Trophoblast cell (in vitro differentiated cells and primary cell): ENCODE measurements around the gene PSRC1.
A peak's percentile ranks its signal among the peaks of the same experiment; 100 is the strongest.

Experiments used
- DNase-seq, 2 donors: peaks; one replicate each; pipeline ENCODE4 v3.0.0-alpha.2; 2016
- H2AFZ ChIP-seq: 2 replicates; pipeline ENCODE4 v1.6.1; 2013; ENCODE audit warnings: low read length, moderate library complexity, mild to moderate bottlenecking; ENCODE audit not compliant: insufficient read depth, poor library complexity
- H2AK5ac ChIP-seq: 2 replicates; pipeline ENCODE4 v1.6.1; 2013; ENCODE audit warnings: mild to moderate bottlenecking, low read length
- H2BK120ac ChIP-seq: 2 replicates; pipeline ENCODE4 v1.6.1; 2013; ENCODE audit warnings: low read length, mild to moderate bottlenecking, moderate library complexity; ENCODE audit not compliant: insufficient read depth, poor library complexity
- H2BK12ac ChIP-seq: 2 replicates; pipeline ENCODE4 v1.6.1; 2013; ENCODE audit warnings: mild to moderate bottlenecking, low read length, moderate library complexity
- H2BK5ac ChIP-seq: 2 replicates; pipeline ENCODE4 v1.6.1; 2013; ENCODE audit warnings: low read length, low read depth, moderate library complexity, mild to moderate bottlenecking; ENCODE audit not compliant: poor library complexity
- H3K14ac ChIP-seq: 2 replicates; pipeline ENCODE4 v1.6.1; 2013; ENCODE audit warnings: mild to moderate bottlenecking, low read length
- H3K18ac ChIP-seq: 2 replicates; pipeline ENCODE4 v1.6.1; 2013; ENCODE audit warnings: mild to moderate bottlenecking, low read length
- H3K23ac ChIP-seq: 2 replicates; pipeline ENCODE4 v1.6.1; 2013; ENCODE audit warnings: low read length
- H3K27ac ChIP-seq: 2 replicates; pipeline ENCODE4 v1.5.1; 2013; ENCODE audit warnings: low read depth, mild to moderate bottlenecking, inconsistent platforms, low read length, moderate library complexity
- H3K27me3 ChIP-seq: 2 replicates; pipeline ENCODE4 v1.6.1; 2013; ENCODE audit warnings: inconsistent platforms, mild to moderate bottlenecking, low read length, moderate library complexity; ENCODE audit not compliant: insufficient read depth
- H3K36me3 ChIP-seq, 2 experiments: 1 replicate in 1 of 2; 2 replicates in 1 of 2; pipeline ENCODE4 v1.6.1; 2013; ENCODE audit warnings: low read length in 2 of 2, mild to moderate bottlenecking in 2 of 2, moderate library complexity in 1 of 2; ENCODE audit not compliant: insufficient read depth in 2 of 2, control insufficient read depth in 1 of 2
- H3K4ac ChIP-seq: 2 replicates; pipeline ENCODE4 v1.6.1; 2013; ENCODE audit warnings: low read depth, mild to moderate bottlenecking, low read length, moderate library complexity
- H3K4me1 ChIP-seq, 2 experiments: 1 replicate in 1 of 2; 2 replicates in 1 of 2; pipeline ENCODE4 v1.6.1; 2013; ENCODE audit warnings: low read length in 2 of 2, mild to moderate bottlenecking in 2 of 2, moderate library complexity in 1 of 2; ENCODE audit not compliant: insufficient read depth in 2 of 2, control insufficient read depth in 1 of 2
- H3K4me2 ChIP-seq: 2 replicates; pipeline ENCODE4 v1.6.1; 2013; ENCODE audit warnings: inconsistent platforms, mild to moderate bottlenecking, low read length, moderate library complexity
- H3K4me3 ChIP-seq: 2 replicates; pipeline ENCODE4 v1.5.1; 2013; ENCODE audit warnings: mild to moderate bottlenecking, low read depth, low read length, inconsistent platforms
- H3K79me1 ChIP-seq: one replicate; pipeline ENCODE4 v1.6.1; 2013; ENCODE audit warnings: low read length
- H3K79me2 ChIP-seq: 2 replicates; pipeline ENCODE4 v1.6.1; 2013; ENCODE audit warnings: low read length, mild to moderate bottlenecking; ENCODE audit not compliant: control insufficient read depth, insufficient read depth, poor library complexity
- H3K9ac ChIP-seq: 2 replicates; pipeline ENCODE4 v1.6.1; 2013; ENCODE audit warnings: mild to moderate bottlenecking, low read length
- H3K9me3 ChIP-seq: 2 replicates; pipeline ENCODE4 v1.6.1; 2013; ENCODE audit warnings: low read depth, mild to moderate bottlenecking, control low read depth, inconsistent platforms, low read length; ENCODE audit not compliant: insufficient read depth
- H4K12ac ChIP-seq: 2 replicates; pipeline ENCODE4 v1.6.1; 2013; ENCODE audit warnings: low read depth, mild to moderate bottlenecking, low read length, moderate library complexity
- H4K8ac ChIP-seq: 2 replicates; pipeline ENCODE4 v1.6.1; 2013; ENCODE audit warnings: low read depth, mild to moderate bottlenecking, low read length, moderate library complexity
- H4K91ac ChIP-seq: one replicate; pipeline ENCODE4 v1.6.1; 2013; ENCODE audit warnings: low read depth, mild to moderate bottlenecking, low read length, moderate library complexity
- whole genome bisulfite sequencing: extraction: QIAGEN DNeasy Blood & Tissue Kit; methylation state at CpG from one replicate; pipeline ENCODE4 v1.1.7; 2013; ENCODE audit warnings: missing lambda C conversion rate; ENCODE audit not compliant: insufficient read length, insufficient coverage; ENCODE audit errors: extremely low coverage; 5-methylcytosine and 5-hydroxymethylcytosine counted together

PSRC1 gene

DNA sequence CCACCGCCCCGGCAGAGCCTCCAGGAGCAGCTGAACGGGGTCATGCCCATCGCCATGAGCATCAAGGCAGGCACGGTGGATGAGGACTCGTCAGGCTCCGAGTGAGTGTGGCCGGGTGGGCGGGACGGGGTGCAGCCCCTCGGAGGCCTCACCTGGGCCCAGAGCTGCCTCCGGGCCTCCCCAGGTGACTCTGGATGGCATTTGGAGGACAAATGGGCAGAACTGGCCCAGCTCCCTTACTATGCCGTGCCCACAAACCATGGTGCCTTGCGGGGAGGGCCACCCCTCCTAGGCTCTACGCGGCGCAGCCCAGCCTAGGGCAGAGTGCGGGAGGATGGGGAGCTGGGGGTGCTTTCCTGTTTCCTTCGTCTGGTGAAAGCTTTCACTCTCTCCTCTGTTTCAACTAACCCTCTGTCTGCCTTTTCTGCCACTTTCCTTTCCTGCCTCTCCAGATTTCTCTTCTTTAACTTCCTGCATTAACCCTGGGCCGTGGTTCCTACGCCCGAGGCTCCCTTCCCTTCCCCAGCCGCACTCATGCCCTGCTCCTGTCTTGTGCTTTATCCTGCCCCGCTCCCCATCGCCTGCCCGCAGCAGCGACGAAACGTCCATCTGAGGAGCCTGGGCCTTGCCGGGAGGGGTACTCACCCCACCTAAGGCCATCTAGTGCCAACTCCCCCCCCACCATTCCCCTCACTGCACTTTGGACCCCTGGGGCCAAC is 9.2 kb downstream of the PSRC1 start:
- Histone ChIP-seq H2AK5ac (peak overlapping the region; percentile 86), H3K23ac (no peak overlapping the region), H2BK120ac (peak overlapping the region; percentile 65), H4K12ac (peak overlapping the region; percentile 5), H3K27ac (peak overlapping the region; percentile 99), H3K9me3 (peaks cover 4% of the 10 kb centered on the region), H4K8ac (peak overlapping the region; percentile 51), H4K91ac (peak overlapping the region; percentile 83), H3K79me1 (peaks cover 36% of the 10 kb centered on the region), H2BK5ac (peak overlapping the region; percentile 37), H3K18ac (peak overlapping the region; percentile 42), H3K14ac (peak overlapping the region; percentile 75), H3K4me2 (peak overlapping the region; percentile 3), H3K9ac (no peak overlapping the region), H2AFZ (no peak overlapping the region), H2BK12ac (peak overlapping the region; percentile 53), H3K4me3 (no peak overlapping the region), H3K36me3 (peaks cover 47 to 55% of the 10 kb centered on the region in 2 experiments), H3K4ac (peak overlapping the region; percentile 7), H3K27me3 (no peaks in the 10 kb centered on the region), H3K4me1 (peaks cover 33 to 39% of the 10 kb centered on the region in 2 experiments), H3K79me2 (peaks cover 4% of the 10 kb centered on the region)
- no CpG with 5 or more reads among the region's 30 CpGs for WGBS
- DNase-seq, result peak in 1 of 2 donors; percentile 47

DNA sequence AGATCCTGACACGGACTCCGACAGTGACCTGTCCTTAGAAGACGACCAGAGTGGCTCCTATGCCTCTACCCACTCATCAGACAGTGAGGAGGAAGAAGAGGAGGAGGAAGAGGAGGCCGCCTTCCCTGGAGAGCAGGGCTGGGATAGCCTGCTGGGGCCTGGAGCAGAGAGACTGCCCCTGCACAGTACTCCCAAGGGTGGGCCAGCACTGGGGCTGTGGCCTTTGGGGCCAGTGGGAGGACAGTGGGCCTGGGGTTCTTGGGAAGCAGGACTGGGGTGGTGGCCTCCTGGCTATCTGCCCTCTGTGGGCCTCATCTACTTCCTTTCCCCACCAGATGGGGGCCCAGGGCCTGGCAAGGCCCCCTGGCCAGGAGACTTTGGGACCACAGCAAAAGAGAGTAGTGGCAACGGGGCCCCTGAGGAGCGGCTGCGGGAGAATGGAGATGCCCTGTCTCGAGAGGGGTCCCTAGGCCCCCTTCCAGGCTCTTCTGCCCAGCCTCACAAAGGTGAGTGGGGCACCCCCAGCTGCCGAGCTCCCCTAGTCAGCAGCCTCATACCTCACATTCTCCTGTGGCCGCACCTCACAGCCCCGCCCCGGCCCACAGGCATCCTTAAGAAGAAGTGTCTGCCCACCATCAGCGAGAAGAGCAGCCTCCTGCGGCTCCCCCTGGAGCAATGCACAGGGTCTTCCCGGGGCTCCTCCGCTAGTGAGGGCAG is 10.0 kb downstream of the PSRC1 start:
- no peak overlapping the region for H3K23ac ChIP-seq
- peak overlapping the region; percentile 49 for H4K8ac ChIP-seq
- H3K4me3 ChIP-seq, result no peak overlapping the region
- peak overlapping the region; percentile 63 for H3K14ac ChIP-seq
- H3K79me1 ChIP-seq, result peaks cover 36% of the 10 kb centered on the region
- no peak overlapping the region for H3K27ac ChIP-seq
- no peak overlapping the region for H3K4me2 ChIP-seq
- H4K12ac ChIP-seq, result peak overlapping the region; percentile 6
- peak overlapping the region; percentile 87 for H2BK12ac ChIP-seq
- H3K4ac ChIP-seq, result peak overlapping the region; percentile 35
- H4K91ac ChIP-seq, result peak overlapping the region; percentile 83
- H2AK5ac ChIP-seq, result peak overlapping the region; percentile 75
- H3K79me2 ChIP-seq, result peaks cover 4% of the 10 kb centered on the region
- no CpG with 5 or more reads among the region's 16 CpGs for WGBS
- no peak overlapping the region for H2AFZ ChIP-seq
- peaks cover 11% of the 10 kb centered on the region for H3K9me3 ChIP-seq
- H2BK120ac ChIP-seq, result peak overlapping the region; percentile 65
- no peak overlapping the region for H3K9ac ChIP-seq
- peak overlapping the region; percentile 44 for H2BK5ac ChIP-seq
- no peak for DNase-seq
- H3K36me3 ChIP-seq, result peaks cover 49 to 58% of the 10 kb centered on the region in 2 experiments
- no peaks in the 10 kb centered on the region for H3K27me3 ChIP-seq
- peaks cover 33 to 37% of the 10 kb centered on the region in 2 experiments for H3K4me1 ChIP-seq
- peak overlapping the region; percentile 74 for H3K18ac ChIP-seq

GRCh38 chr1:109272021-109272799 is 10.7 kb downstream of the PSRC1 start:
- H3K79me2 ChIP-seq, result peaks cover 4% of the 10 kb centered on the region
- peak overlapping the region; percentile 75 for H2AK5ac ChIP-seq
- peak overlapping the region; percentile 65 for H2BK120ac ChIP-seq
- H3K4ac ChIP-seq, result peak overlapping the region; percentile 35
- H3K23ac ChIP-seq, result no peak overlapping the region
- H3K4me2 ChIP-seq, result no peak overlapping the region
- H3K18ac ChIP-seq, result peak overlapping the region; percentile 74
- no peaks in the 10 kb centered on the region for H3K27me3 ChIP-seq
- peak overlapping the region; percentile 44 for H2BK5ac ChIP-seq
- H3K4me1 ChIP-seq, result peaks cover 30 to 34% of the 10 kb centered on the region in 2 experiments
- no CpG with 5 or more reads among the region's 13 CpGs for WGBS
- peaks cover 37% of the 10 kb centered on the region for H3K79me1 ChIP-seq
- peak overlapping the region; percentile 83 for H4K91ac ChIP-seq
- no peak overlapping the region for H3K27ac ChIP-seq
- no peak for DNase-seq
- H2AFZ ChIP-seq, result no peak overlapping the region
- peak overlapping the region; percentile 49 for H4K8ac ChIP-seq
- peak overlapping the region; percentile 87 for H2BK12ac ChIP-seq
- peaks cover 51 to 59% of the 10 kb centered on the region in 2 experiments for H3K36me3 ChIP-seq
- H3K9me3 ChIP-seq, result peaks cover 14% of the 10 kb centered on the region
- no peak overlapping the region for H3K4me3 ChIP-seq
- peak overlapping the region; percentile 63 for H3K14ac ChIP-seq
- no peak overlapping the region for H4K12ac ChIP-seq
- no peak overlapping the region for H3K9ac ChIP-seq

- Histone ChIP-seq H4K12ac (no peak overlapping the region), H3K9ac (no peak overlapping the region), H2BK12ac (no peak overlapping the region), H3K27me3 (no peaks in the 10 kb centered on the region), H2AK5ac (no peak overlapping the region), H3K79me1 (peaks cover 38% of the 10 kb centered on the region), H3K36me3 (peaks cover 54 to 62% of the 10 kb centered on the region in 2 experiments), H3K27ac (no peak overlapping the region), H3K4me1 (peaks cover 28 to 37% of the 10 kb centered on the region in 2 experiments), H3K4ac (no peak overlapping the region), H2BK120ac (no peak overlapping the region), H3K9me3 (peaks cover 14% of the 10 kb centered on the region), H2AFZ (no peak overlapping the region), H3K23ac (no peak overlapping the region), H3K18ac (no peak overlapping the region), H4K91ac (peak overlapping the region; percentile 5), H4K8ac (no peak overlapping the region), H3K79me2 (peaks cover 4% of the 10 kb centered on the region), H2BK5ac (no peak overlapping the region), H3K4me3 (no peak overlapping the region), H3K14ac (no peak overlapping the region), H3K4me2 (no peak overlapping the region)
- DNase-seq, result no peak
- WGBS, result no CpG with 5 or more reads among the region's 6 CpGs
Observed at GRCh38 chr1:109271458-109271857, 11.5 kb downstream of the PSRC1 start.
